ENCODE data around the gene ZBTB33. TPM values are rescaled to one million over a fixed set of nuclear protein-coding genes. Genes with fewer than 3 reads are reported as not detected.
A peak's percentile ranks its signal among the peaks of the same experiment; 100 is the strongest.

The ZBTB33 gene, protein sequence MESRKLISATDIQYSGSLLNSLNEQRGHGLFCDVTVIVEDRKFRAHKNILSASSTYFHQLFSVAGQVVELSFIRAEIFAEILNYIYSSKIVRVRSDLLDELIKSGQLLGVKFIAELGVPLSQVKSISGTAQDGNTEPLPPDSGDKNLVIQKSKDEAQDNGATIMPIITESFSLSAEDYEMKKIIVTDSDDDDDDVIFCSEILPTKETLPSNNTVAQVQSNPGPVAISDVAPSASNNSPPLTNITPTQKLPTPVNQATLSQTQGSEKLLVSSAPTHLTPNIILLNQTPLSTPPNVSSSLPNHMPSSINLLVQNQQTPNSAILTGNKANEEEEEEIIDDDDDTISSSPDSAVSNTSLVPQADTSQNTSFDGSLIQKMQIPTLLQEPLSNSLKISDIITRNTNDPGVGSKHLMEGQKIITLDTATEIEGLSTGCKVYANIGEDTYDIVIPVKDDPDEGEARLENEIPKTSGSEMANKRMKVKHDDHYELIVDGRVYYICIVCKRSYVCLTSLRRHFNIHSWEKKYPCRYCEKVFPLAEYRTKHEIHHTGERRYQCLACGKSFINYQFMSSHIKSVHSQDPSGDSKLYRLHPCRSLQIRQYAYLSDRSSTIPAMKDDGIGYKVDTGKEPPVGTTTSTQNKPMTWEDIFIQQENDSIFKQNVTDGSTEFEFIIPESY
- total RNA-seq = 28.1 TPM
- polyA plus RNA-seq = 4.9 TPM

DNA sequence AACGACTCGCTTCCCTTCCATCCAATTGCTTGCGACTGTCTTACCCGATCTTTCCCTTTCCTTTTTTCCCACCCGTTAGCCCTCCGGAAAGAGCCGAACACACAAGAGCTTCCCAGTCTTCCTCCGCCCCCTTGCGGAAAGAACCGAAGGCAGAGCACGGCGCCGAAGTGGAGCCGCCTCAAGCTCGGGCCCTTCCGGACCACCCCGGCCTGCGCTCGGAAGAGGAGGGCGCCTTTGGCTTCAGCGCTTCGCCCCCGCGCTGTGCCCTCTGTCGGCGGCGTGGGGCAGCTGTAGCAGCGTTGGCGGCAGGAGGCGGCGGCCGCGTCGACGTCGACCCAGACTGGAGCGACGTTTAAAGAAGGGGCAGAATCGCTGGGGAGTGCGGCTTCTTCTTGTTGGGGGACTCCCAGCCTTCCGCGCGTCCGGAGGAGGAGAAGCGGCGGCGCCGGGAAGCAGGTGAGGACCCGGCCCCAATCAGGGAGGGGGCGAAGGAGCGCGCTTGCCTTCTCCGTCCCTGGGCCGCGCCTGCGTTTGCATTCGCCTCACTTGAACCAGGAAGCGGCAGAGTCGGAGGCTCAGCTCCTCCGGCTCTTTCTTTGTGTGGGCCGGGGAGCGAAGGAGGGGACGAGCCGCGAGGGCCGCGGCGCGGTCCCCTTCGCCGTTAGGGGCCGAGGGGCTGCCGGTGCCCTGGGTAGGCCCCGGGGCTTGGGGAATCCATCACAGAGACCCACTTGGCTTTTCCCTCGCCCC, at the start of gene ZBTB33:
Gene ZBTB33 (plus strand): TSS at position 291 of the 750 bp plus-strand sequence. CDS start 2,604 bp downstream, outside the sequence.
- no peaks in the 10 kb centered on the region for H3K36me3 ChIP-seq (ENCODE audit: insufficient read depth)
- no peaks in the 10 kb centered on the region for H3K4me1 ChIP-seq (ENCODE audit: insufficient read depth)
- WGBS = under 1% methylated on average over 72 of the region's 75 CpGs
- DNase-seq (ENCODE audit: extremely low spot score) = peak; percentile 86
- peak within 1 kb of the TSS; percentile 70 for H3K4me3 ChIP-seq (ENCODE audit: low read depth, low read length)
- H3K27ac ChIP-seq (ENCODE audit: low read depth) = peak within 1 kb of the TSS; percentile 91

DNA sequence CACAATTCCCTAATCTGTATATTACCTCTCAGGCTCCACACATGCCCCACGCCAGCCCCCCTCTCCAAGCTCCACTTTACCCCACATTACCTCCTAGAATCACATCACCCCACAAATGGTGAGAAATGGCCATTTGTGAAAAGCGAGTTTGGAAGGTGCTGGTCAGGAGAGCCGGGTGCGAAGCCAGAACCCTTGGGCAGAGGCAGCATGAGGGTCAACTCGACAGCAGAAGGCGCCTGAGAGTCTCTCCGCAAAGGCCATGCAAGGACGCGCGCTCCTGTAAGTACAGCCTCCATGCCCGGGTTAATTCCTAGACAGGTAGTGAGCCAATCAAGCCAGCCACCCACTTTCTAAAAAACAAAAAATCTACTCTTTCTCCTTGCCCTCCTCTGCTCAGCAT, 49.8 kb upstream of the ZBTB33 start:
- 91% methylated on average over 11 of the region's 11 CpGs for WGBS
- Histone ChIP-seq H3K27ac (ENCODE audit: low read depth) (no peak overlapping the region), H3K4me1 (ENCODE audit: insufficient read depth) (no peaks in the 10 kb centered on the region), H3K4me3 (ENCODE audit: low read depth, low read length) (no peak overlapping the region), H3K36me3 (ENCODE audit: insufficient read depth) (no peaks in the 10 kb centered on the region)
- DNase-seq (ENCODE audit: extremely low spot score) = no peak

DNA sequence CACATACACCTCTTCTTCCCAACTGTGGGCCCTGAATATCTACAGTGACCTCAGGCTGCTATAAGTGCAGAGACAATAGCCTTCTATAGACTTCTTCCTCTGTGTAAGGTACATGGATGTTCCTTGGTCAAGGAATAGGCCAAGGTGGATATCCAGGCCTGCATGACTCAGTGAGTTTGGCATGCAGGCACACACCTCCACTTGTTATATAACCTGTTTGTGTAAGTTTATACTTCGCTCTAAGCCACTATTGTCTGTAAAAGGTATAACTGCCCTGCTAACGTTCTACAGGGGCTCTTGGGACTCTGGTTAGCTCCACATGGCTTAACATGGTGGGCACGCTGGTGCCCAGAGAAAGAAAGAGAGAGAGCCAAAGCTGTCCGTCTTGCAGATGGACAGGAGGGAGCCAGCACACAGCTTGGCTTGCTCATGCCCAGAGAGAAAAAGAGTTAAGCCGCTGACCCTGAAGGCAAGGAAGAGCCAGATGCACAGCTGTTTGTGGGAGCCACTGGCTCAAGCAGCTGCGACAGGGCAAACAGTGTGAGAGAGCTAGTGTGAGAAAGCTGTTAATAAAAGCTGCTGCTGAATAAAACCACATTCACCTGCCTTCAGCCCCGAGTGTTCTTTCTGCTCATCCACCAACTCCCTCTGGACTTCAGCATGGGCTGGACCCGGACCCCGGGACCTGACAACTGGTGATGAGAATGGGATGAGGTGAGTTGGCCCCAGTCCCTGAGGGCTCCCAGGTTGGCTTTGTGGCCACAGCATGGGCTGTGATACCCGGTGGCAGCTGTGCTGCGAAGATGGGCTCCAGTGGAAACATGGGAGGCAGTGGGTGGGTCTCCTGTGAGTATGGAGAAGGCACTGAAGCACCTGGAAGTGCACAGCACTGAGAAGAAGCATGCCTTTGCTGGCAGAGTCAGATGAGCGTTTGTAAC, 44.5 kb upstream of the ZBTB33 start:
- DNase-seq (ENCODE audit: extremely low spot score) = no peak
- 90% methylated on average over 12 of the region's 12 CpGs for WGBS

DNA sequence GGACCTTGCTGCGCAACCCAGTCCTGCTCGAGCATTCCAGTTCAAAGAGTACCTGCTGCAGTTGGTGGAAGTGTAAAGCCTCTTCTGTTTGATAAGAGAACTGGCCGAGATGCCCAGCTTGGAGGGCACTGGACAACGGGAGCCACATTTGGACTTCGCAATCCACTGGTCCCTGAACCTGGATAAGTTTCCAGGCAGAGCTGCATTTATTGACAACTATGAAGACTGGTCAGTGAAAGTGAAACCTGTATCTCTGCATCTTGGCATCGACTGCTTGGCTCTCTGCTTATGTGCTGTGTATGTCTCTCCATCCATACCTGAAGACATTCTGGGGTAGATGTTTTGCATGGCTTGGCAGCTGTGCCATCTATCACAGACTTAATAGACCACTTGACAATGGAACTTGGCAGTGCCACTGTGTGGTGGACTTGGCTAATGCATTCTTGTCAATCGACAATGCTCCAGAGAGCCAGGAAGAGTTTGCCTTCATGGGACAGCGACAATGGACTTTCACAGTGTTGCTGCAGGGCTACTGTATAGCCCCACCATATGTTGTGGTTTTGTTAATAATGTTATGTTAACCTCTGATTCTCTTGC, 43.5 kb upstream of the ZBTB33 start:
- Histone ChIP-seq H3K4me3 (ENCODE audit: low read depth, low read length) (no peak overlapping the region), H3K27ac (ENCODE audit: low read depth) (no peak overlapping the region), H3K36me3 (ENCODE audit: insufficient read depth) (no peaks in the 10 kb centered on the region), H3K4me1 (ENCODE audit: insufficient read depth) (no peaks in the 10 kb centered on the region)
- WGBS = 90% methylated on average over 8 of the region's 8 CpGs
- no peak for DNase-seq (ENCODE audit: extremely low spot score)

More for the DNA sequence above, 44.5 kb upstream of the ZBTB33 start:
- H3K36me3 ChIP-seq (ENCODE audit: insufficient read depth) = no peaks in the 10 kb centered on the region
- no peak overlapping the region for H3K27ac ChIP-seq (ENCODE audit: low read depth)
- H3K4me3 ChIP-seq (ENCODE audit: low read depth, low read length) = no peak overlapping the region
- no peaks in the 10 kb centered on the region for H3K4me1 ChIP-seq (ENCODE audit: insufficient read depth)

DNA sequence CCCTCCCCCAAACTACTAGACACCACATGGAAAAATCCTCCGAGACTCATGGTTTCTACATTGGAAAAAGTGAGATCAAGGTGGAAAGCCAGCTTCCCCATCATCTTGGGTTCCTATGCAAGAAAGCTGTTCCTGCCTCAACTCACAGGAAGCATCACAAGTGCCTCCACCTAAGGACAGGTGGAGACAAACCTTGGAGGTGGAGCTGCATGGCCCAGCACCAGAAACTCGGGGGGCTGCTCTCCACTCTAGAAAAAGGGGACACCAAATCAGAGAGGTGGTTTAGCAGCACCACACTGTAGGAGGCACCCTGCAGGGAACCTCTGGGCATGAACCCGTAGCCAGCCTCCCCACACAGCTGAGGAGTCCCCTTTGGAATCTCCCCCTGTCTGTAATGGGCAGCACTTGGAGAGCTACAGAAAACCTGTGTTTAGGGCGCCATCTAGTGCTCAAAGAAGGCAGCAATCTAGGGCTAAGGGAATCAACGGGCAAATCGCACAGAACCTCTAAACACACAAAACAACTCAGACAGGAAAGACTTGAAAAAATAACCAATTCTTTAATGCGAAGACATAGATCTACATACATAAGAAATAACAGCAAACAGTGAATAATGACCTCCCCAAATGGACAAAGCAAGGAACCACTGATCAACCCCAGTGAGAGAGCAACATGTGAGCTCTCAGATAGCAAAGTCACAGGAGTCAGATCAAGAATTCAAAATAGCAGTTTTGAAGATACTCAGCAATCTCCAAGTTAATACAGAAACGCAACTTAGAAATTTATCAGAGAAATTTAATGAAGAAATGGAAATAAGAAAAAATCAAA, 37.0 kb upstream of the ZBTB33 start:
- H3K4me1 ChIP-seq (ENCODE audit: insufficient read depth) = no peaks in the 10 kb centered on the region
- H3K27ac ChIP-seq (ENCODE audit: low read depth) = no peak overlapping the region
- WGBS = 29% methylated on average over 8 of the region's 8 CpGs
- no peak overlapping the region for H3K4me3 ChIP-seq (ENCODE audit: low read depth, low read length)
- H3K36me3 ChIP-seq (ENCODE audit: insufficient read depth) = no peaks in the 10 kb centered on the region
- peak; percentile 13 for DNase-seq (ENCODE audit: extremely low spot score)

DNA sequence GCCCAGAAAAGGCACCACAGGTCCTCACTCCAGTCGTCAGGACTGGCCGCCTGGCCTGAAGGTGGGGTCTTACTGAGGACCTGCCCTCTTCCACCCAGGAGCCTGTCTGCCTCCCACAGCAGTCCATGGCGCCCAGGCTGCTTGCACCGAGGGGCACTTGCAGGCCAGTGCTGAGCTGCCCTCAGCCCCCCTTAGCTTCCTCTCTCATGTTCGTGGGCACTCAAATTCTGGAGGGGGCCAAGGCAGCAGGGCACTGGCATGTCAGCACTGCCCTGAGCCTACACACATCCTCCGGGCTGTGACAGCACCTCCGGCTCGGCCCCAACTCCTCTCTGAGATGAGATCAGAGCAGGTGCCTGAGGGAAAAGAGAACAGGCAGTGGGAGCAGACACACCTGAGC, 27.2 kb upstream of the ZBTB33 start:
- H3K36me3 ChIP-seq (ENCODE audit: insufficient read depth) = no peaks in the 10 kb centered on the region
- no peak overlapping the region for H3K4me3 ChIP-seq (ENCODE audit: low read depth, low read length)
- WGBS = 82% methylated on average over 8 of the region's 8 CpGs
- no peaks in the 10 kb centered on the region for H3K4me1 ChIP-seq (ENCODE audit: insufficient read depth)
- no peak for DNase-seq (ENCODE audit: extremely low spot score)
- H3K27ac ChIP-seq (ENCODE audit: low read depth) = no peak overlapping the region

DNA sequence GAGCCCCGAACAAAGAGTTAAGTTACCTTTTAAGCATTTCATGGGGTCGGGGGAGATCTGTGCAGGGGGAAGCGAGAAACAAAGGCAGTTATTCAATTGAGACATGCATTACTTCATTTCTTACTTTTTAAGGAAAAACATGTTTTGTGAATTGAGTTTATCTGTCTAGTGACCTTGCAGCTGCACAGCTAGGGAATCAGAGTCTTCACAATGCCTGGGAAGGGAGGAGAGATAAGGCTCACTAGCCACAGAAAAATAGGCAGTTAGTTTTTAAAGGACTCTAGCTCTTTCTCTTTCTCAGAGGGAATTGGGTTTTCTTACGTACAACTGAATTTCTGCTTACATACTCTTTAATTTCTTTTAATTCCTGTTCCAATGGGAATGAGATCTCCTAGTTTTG, 26.2 kb upstream of the ZBTB33 start:
- Histone ChIP-seq H3K4me1 (ENCODE audit: insufficient read depth) (no peaks in the 10 kb centered on the region), H3K27ac (ENCODE audit: low read depth) (no peak overlapping the region), H3K4me3 (ENCODE audit: low read depth, low read length) (no peak overlapping the region), H3K36me3 (ENCODE audit: insufficient read depth) (no peaks in the 10 kb centered on the region)
- WGBS = 90% methylated on average over 4 of the region's 4 CpGs
- no peak for DNase-seq (ENCODE audit: extremely low spot score)

DNA sequence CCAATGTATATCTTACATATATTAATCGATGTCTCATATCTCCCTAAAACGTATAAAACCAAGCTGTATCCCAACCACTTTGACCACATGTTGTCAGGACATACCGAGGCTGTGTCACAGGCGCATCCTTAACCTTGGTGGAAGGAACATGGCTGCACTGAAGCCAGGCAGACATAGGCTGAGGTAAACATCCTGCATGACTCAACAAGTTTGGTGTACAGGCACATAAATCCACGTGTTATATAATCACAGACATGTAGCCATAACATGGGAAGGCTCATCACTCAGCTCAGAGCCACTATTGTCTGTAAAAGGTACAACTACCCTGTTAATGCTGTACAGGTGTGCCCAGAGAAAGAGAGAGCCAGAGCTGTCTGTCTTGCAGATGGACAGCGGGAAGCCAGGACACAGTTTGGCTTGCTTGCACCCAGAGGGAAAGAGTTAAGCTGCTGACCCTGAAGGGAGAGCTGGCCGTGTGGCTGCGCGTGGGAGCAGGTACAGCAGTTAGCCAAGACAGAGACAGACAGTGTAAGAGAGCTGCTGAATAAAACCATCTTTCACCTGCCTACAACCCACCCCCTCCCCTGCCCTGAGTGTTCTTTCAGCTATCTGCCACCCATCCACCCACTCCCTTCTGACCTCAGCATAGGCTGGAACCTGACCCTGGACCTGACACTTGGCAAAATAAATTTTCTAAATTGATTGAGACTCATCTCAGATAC, 22.3 kb upstream of the ZBTB33 start:
- no peaks in the 10 kb centered on the region for H3K36me3 ChIP-seq (ENCODE audit: insufficient read depth)
- H3K4me1 ChIP-seq (ENCODE audit: insufficient read depth) = no peaks in the 10 kb centered on the region
- 76% methylated on average over 9 of the region's 9 CpGs for WGBS
- H3K4me3 ChIP-seq (ENCODE audit: low read depth, low read length) = no peak overlapping the region
- DNase-seq (ENCODE audit: extremely low spot score) = no peak
- H3K27ac ChIP-seq (ENCODE audit: low read depth) = no peak overlapping the region

DNA sequence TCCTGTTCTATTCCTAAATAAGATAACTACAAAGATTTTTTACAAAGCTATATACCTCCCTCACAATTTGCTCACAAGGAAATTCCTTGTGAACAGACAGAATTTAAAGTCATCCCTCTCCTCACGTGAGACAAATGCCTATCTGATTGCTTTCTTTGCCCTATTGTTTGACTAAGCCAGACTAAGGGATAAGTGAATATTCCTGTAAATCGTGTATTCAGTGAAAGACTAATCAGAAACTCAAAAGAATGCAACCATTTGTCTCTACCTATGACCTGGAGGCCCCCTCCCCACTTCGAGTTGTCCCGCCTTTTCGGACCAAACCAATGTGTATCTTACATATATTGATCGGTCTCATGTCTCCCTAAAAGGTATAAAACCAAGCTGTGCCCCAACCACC, 15.3 kb upstream of the ZBTB33 start:
- DNase-seq (ENCODE audit: extremely low spot score) = no peak
- Histone ChIP-seq H3K4me1 (ENCODE audit: insufficient read depth) (no peaks in the 10 kb centered on the region), H3K36me3 (ENCODE audit: insufficient read depth) (no peaks in the 10 kb centered on the region), H3K27ac (ENCODE audit: low read depth) (no peak overlapping the region), H3K4me3 (ENCODE audit: low read depth, low read length) (no peak overlapping the region)
- WGBS = 90% methylated on average over 6 of the region's 6 CpGs

DNA sequence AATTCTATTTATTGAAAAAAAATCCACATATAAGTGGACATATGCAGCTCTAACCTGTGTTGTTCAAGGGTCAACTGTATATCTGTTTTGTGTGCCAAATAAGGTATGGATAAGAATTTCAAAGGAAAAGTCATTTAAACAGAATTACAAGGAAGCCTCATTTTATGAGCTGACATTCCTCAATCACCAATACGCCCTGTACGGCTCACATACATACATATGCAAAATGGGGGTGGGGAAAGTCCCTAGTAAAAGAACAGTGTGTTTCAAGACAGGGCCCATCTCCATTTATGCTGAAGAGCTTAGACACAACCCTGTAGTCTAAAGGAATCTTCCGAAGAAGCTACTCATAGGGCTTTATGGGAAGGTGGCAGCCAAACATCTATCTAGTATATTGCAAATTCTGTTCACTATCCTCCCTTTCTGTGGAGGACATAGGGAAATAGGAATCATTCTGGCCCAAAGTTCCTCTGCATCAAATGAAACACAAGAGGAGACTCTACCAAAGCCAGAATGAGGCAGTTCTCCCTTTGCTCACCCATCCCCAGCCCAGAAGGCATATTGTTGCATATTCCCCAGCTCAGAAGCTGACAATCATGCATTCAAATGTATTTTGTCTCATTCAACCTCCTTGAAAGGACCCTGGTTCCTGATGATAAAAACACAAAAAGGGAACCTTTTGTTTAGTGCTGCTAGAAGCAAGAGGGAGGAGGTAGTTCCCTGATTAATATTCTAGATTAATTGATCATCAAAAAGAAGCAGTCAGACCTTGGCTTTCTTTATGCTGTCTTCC, 13.7 kb upstream of the ZBTB33 start:
- WGBS = 99% methylated on average over 3 of the region's 3 CpGs
- DNase-seq (ENCODE audit: extremely low spot score) = no peak
- no peak overlapping the region for H3K27ac ChIP-seq (ENCODE audit: low read depth)
- no peaks in the 10 kb centered on the region for H3K36me3 ChIP-seq (ENCODE audit: insufficient read depth)
- H3K4me3 ChIP-seq (ENCODE audit: low read depth, low read length) = no peak overlapping the region
- no peaks in the 10 kb centered on the region for H3K4me1 ChIP-seq (ENCODE audit: insufficient read depth)

DNA sequence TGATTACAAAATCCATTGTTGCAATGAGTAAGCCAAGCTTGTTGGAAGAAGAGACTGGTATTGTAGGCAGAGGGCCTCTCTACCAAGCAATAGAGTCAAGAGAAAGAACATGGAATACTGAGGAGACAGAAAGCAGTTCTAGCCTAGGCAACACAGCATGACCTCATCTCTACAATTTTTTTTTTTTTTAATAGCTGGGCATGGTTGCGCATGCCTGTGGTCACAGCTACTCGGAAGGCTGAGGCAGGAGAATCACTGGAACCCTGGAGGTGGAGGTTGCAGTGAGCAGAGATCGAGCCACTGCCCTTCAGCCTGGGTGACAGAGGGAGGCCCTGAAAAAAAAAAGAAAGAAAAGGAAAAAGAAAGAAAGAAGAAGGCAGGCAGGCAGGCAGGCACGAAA, 11.7 kb upstream of the ZBTB33 start:
- no peaks in the 10 kb centered on the region for H3K36me3 ChIP-seq (ENCODE audit: insufficient read depth)
- WGBS = 95% methylated on average over 4 of the region's 4 CpGs

More for the DNA sequence above, 11.7 kb upstream of the ZBTB33 start:
- no peak for DNase-seq (ENCODE audit: extremely low spot score)
- Histone ChIP-seq H3K4me3 (ENCODE audit: low read depth, low read length) (no peak overlapping the region), H3K27ac (ENCODE audit: low read depth) (no peak overlapping the region), H3K4me1 (ENCODE audit: insufficient read depth) (no peaks in the 10 kb centered on the region)

Measured in urinary bladder (tissue), 4 donors.